SK-N-SH treated with all-trans-retinoic acid at 6 μM for 48 hours (cell line): ENCODE measurements around the gene UQCRC1.

Experiments
- ATAC-seq: fragments of 200-7000 bp; cut with Tn5 transposase; 3 replicates; pipeline ENCODE4 v1.9.1; 2020; ENCODE audit warnings: mild to moderate bottlenecking, moderate library complexity
- ARNTL ChIP-seq: fragments of 450-650 bp; formaldehyde crosslinking; IDR thresholded peaks from 2 replicates; pipeline ENCODE4 v1.5.0; 2020; ENCODE audit warnings: low read depth, mild to moderate bottlenecking, moderate library complexity, borderline replicate concordance
- BACH2 ChIP-seq: fragments of 250-450 bp; sonication (Bioruptor Pico); IDR thresholded peaks from 2 replicates; pipeline ENCODE4 v1.9.0; 2021; ENCODE audit warnings: mild to moderate bottlenecking, borderline replicate concordance
- CSDC2 ChIP-seq: fragments of 250-450 bp; sonication (Bioruptor Pico); IDR thresholded peaks from 2 replicates; pipeline ENCODE4 v1.5.0; 2020; ENCODE audit warnings: mild to moderate bottlenecking, moderate library complexity
- ESRRG ChIP-seq: fragments of 250-450 bp; sonication (Bioruptor Pico); IDR thresholded peaks from 2 replicates; pipeline ENCODE4 v1.6.1; 2021; ENCODE audit warnings: mild to moderate bottlenecking
- GLIS3 ChIP-seq: fragments of 250-450 bp; sonication (Bioruptor Pico); IDR thresholded peaks from 2 replicates; pipeline ENCODE4 v1.5.0; 2020; ENCODE audit warnings: mild to moderate bottlenecking, moderate library complexity
- ISL1 ChIP-seq: fragments of 250-450 bp; sonication (Bioruptor Pico); IDR thresholded peaks from 2 replicates; pipeline ENCODE4 v2.1.2; 2022; ENCODE audit warnings: mild to moderate bottlenecking, moderate library complexity
- OSR1 ChIP-seq: fragments of 250-450 bp; sonication (Bioruptor Pico); IDR thresholded peaks from 2 replicates; pipeline ENCODE4 v1.8.0; 2022; ENCODE audit warnings: moderate library complexity, mild to moderate bottlenecking, inconsistent platforms
- PPARA ChIP-seq: fragments of 250-450 bp; sonication (Bioruptor Pico); IDR thresholded peaks from 2 replicates; pipeline ENCODE4 v1.5.0; 2020; ENCODE audit warnings: mild to moderate bottlenecking, borderline replicate concordance
- SNAI2 ChIP-seq: fragments of 250-450 bp; sonication (Bioruptor Pico); IDR thresholded peaks from 2 replicates; pipeline ENCODE4 v1.5.0; 2020; ENCODE audit warnings: mild to moderate bottlenecking, moderate library complexity
- TCF4 ChIP-seq: fragments of 250-450 bp; sonication (Bioruptor Pico); IDR thresholded peaks from 2 replicates; pipeline ENCODE4 v1.8.0; 2021; ENCODE audit warnings: mild to moderate bottlenecking, moderate library complexity, borderline replicate concordance
- TOX ChIP-seq: fragments of 250-450 bp; sonication (Bioruptor Pico); IDR thresholded peaks from 2 replicates; pipeline ENCODE4 v1.8.0; 2021; ENCODE audit warnings: mild to moderate bottlenecking, moderate library complexity, borderline replicate concordance
- ZC3H10 ChIP-seq: fragments of 250-450 bp; sonication (Bioruptor Pico); IDR thresholded peaks from 2 replicates; pipeline ENCODE4 v1.5.1; 2021; ENCODE audit warnings: mild to moderate bottlenecking, moderate library complexity
- ZFP3 ChIP-seq: fragments of 250-450 bp; sonication (Bioruptor Pico); IDR thresholded peaks from 2 replicates; pipeline ENCODE4 v1.5.0; 2020; ENCODE audit warnings: mild to moderate bottlenecking, moderate library complexity
- ZFP30 ChIP-seq: fragments of 450-650 bp; formaldehyde crosslinking; IDR thresholded peaks from 2 replicates; pipeline ENCODE4 v1.5.0; 2022; ENCODE audit warnings: mild to moderate bottlenecking, moderate library complexity
- ZNF565 ChIP-seq: fragments of 450-650 bp; formaldehyde crosslinking; conservative IDR thresholded peaks from 2 replicates; pipeline ENCODE4 v1.5.0; 2020; ENCODE audit warnings: low read depth, mild to moderate bottlenecking, moderate library complexity
- ZNF70 ChIP-seq: fragments of 450-650 bp; formaldehyde crosslinking; IDR thresholded peaks from 2 replicates; pipeline ENCODE4 v1.5.0; 2020; ENCODE audit warnings: mild to moderate bottlenecking, moderate library complexity
- TF ChIP-seq, protein P1 (sequence below): fragments of 250-450 bp; sonication (Bioruptor Pico); IDR thresholded peaks from 2 replicates; pipeline ENCODE4 v1.5.1; 2021; ENCODE audit warnings: mild to moderate bottlenecking, moderate library complexity
- TF ChIP-seq, protein P2 (sequence below): fragments of 250-450 bp; sonication (Bioruptor Pico); IDR thresholded peaks from 2 replicates; pipeline ENCODE4 v1.5.0; 2020; ENCODE audit warnings: mild to moderate bottlenecking, moderate library complexity
- TF ChIP-seq, protein P3 (sequence below): fragments of 250-450 bp; sonication (Bioruptor Pico); IDR thresholded peaks from 2 replicates; pipeline ENCODE4 v1.5.1; 2020; ENCODE audit warnings: low read depth, mild to moderate bottlenecking, moderate library complexity
- TF ChIP-seq, protein P4 (sequence below): fragments of 250-450 bp; sonication (Bioruptor Pico); IDR thresholded peaks from 2 replicates; pipeline ENCODE4 v1.8.0; 2021; ENCODE audit warnings: low read depth, mild to moderate bottlenecking, moderate library complexity, borderline replicate concordance
- TF ChIP-seq, protein P5 (sequence below): fragments of 250-450 bp; sonication (Bioruptor Pico); IDR thresholded peaks from 2 replicates; pipeline ENCODE4 v1.8.0; 2020; ENCODE audit warnings: mild to moderate bottlenecking, moderate library complexity, borderline replicate concordance

UQCRC1 gene

DNA sequence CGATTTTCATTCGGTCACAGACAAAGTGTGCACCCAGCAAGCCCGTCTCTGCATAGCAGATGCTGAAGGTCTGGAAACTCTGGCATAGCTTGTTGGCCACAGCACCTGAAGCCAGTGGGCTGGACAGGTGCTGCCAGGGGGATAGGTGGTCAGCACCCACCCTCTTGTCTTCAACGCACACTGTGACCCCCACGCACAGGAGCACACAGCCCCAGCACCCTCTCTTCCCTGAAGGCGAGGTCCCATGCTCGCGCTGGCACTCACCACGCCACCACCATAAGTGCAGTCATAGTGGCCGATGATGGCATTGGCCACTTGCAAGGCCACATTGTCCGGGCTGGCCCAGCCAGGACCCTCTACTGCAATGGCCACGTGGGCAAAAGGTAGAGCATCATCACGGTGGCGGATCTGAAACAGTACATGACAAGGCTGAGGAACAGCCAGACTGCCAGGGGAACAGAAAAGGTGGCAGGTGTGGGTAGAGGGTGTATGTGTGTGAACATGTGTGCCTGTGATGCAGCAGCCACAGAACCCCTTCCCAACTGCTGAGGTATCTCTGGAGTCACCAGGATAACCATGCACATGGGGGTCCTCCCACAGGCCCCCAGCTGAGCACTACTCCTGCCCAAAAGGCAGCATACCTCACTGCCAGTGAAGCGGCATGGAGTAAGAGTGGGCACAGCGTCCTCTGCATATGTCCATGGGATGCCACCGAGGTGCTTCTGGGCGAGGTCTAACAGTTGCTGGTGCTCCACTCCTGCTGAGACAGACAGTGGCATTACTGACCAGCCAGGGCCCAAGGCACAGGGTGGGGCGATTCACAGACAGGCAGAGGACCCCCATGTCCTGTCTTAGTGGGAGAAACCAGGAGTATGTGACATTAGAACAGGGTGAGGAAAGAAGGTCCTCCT, 8.5 kb downstream of the UQCRC1 start:
- ATAC-seq = no peak
- TF ChIP-seq ESRRG (CRISPR knock-in tag) = no peak
- TF ChIP-seq GLIS3 (CRISPR knock-in tag) = no peak
- TF ChIP-seq PPARA (CRISPR knock-in tag) = no peak
- no peak for TF ChIP-seq OSR1 (CRISPR knock-in tag)
- TF ChIP-seq, protein P1, sequence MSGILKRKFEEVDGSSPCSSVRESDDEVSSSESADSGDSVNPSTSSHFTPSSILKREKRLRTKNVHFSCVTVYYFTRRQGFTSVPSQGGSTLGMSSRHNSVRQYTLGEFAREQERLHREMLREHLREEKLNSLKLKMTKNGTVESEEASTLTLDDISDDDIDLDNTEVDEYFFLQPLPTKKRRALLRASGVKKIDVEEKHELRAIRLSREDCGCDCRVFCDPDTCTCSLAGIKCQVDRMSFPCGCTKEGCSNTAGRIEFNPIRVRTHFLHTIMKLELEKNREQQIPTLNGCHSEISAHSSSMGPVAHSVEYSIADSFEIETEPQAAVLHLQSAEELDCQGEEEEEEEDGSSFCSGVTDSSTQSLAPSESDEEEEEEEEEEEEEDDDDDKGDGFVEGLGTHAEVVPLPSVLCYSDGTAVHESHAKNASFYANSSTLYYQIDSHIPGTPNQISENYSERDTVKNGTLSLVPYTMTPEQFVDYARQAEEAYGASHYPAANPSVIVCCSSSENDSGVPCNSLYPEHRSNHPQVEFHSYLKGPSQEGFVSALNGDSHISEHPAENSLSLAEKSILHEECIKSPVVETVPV (CRISPR knock-in tag) = no peak
- TF ChIP-seq, protein P2, sequence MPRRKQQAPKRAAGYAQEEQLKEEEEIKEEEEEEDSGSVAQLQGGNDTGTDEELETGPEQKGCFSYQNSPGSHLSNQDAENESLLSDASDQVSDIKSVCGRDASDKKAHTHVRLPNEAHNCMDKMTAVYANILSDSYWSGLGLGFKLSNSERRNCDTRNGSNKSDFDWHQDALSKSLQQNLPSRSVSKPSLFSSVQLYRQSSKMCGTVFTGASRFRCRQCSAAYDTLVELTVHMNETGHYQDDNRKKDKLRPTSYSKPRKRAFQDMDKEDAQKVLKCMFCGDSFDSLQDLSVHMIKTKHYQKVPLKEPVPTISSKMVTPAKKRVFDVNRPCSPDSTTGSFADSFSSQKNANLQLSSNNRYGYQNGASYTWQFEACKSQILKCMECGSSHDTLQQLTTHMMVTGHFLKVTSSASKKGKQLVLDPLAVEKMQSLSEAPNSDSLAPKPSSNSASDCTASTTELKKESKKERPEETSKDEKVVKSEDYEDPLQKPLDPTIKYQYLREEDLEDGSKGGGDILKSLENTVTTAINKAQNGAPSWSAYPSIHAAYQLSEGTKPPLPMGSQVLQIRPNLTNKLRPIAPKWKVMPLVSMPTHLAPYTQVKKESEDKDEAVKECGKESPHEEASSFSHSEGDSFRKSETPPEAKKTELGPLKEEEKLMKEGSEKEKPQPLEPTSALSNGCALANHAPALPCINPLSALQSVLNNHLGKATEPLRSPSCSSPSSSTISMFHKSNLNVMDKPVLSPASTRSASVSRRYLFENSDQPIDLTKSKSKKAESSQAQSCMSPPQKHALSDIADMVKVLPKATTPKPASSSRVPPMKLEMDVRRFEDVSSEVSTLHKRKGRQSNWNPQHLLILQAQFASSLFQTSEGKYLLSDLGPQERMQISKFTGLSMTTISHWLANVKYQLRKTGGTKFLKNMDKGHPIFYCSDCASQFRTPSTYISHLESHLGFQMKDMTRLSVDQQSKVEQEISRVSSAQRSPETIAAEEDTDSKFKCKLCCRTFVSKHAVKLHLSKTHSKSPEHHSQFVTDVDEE (CRISPR knock-in tag) = no peak
- no peak for TF ChIP-seq ZFP3
- TF ChIP-seq, protein P3, sequence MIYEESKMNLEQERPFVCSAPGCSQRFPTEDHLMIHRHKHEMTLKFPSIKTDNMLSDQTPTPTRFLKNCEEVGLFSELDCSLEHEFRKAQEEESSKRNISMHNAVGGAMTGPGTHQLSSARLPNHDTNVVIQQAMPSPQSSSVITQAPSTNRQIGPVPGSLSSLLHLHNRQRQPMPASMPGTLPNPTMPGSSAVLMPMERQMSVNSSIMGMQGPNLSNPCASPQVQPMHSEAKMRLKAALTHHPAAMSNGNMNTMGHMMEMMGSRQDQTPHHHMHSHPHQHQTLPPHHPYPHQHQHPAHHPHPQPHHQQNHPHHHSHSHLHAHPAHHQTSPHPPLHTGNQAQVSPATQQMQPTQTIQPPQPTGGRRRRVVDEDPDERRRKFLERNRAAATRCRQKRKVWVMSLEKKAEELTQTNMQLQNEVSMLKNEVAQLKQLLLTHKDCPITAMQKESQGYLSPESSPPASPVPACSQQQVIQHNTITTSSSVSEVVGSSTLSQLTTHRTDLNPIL (CRISPR knock-in tag) = no peak
- TF ChIP-seq, protein P4, sequence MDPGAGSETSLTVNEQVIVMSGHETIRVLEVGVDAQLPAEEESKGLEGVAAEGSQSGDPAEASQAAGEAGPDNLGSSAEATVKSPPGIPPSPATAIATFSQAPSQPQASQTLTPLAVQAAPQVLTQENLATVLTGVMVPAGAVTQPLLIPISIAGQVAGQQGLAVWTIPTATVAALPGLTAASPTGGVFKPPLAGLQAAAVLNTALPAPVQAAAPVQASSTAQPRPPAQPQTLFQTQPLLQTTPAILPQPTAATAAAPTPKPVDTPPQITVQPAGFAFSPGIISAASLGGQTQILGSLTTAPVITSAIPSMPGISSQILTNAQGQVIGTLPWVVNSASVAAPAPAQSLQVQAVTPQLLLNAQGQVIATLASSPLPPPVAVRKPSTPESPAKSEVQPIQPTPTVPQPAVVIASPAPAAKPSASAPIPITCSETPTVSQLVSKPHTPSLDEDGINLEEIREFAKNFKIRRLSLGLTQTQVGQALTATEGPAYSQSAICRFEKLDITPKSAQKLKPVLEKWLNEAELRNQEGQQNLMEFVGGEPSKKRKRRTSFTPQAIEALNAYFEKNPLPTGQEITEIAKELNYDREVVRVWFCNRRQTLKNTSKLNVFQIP (CRISPR knock-in tag) = no peak
- TF ChIP-seq ZFP30 = no peak
- TF ChIP-seq TCF4 (CRISPR knock-in tag) = no peak
- no peak for TF ChIP-seq BACH2 (CRISPR knock-in tag)
- TF ChIP-seq SNAI2 = no peak
- TF ChIP-seq ZC3H10 = no peak
- TF ChIP-seq ZNF70 (CRISPR knock-in tag) = no peak

DNA sequence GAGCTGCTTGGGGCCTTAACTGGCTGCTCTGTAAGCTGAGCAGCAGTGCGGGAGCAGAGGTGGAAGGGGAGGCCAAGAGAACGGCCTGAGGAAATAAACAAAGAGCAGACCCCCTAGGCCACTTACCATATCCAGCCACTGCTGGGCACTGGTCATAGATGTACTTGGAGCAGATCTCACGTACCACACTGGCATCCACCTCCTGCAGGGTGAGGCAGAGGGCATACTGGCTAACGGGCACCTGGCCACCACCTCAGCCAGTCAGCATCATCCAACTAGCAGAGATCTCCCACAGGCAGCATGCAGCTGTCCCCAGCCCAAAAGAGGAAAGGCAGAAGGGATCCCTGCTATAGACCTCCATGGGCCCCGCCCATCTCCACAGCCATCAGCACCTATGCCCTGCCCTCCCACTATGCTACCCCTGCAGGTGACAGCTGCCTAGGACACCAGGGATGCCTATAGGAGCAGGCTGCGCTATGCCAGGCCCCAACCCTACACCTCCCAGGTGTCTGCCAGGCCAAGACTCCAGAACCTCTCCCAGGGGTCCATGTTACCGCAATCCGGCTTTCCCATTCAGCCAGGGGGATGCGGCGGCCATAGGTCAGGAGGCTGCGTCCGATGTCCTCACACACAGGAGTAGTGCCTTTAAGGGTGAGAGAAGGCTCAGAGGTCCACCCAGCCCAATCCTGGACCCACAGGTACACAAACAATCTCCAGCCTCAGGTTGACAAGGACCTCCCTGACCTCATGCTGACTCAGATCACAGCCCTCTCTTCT, 9.7 kb downstream of the UQCRC1 start:
- no peak for ATAC-seq
- TF ChIP-seq, protein P5, sequence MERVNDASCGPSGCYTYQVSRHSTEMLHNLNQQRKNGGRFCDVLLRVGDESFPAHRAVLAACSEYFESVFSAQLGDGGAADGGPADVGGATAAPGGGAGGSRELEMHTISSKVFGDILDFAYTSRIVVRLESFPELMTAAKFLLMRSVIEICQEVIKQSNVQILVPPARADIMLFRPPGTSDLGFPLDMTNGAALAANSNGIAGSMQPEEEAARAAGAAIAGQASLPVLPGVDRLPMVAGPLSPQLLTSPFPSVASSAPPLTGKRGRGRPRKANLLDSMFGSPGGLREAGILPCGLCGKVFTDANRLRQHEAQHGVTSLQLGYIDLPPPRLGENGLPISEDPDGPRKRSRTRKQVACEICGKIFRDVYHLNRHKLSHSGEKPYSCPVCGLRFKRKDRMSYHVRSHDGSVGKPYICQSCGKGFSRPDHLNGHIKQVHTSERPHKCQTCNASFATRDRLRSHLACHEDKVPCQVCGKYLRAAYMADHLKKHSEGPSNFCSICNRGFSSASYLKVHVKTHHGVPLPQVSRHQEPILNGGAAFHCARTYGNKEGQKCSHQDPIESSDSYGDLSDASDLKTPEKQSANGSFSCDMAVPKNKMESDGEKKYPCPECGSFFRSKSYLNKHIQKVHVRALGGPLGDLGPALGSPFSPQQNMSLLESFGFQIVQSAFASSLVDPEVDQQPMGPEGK (CRISPR knock-in tag) = no peak
- TF ChIP-seq ZNF565 (CRISPR knock-in tag) (no peak), ARNTL (CRISPR knock-in tag) (no peak), ISL1 (no peak), ZFP30 (no peak), CSDC2 (no peak), TOX (no peak)
